GM12878 (cell line): ENCODE data around the gene CES3. TPM values are rescaled to one million over a fixed set of nuclear protein-coding genes. Genes with fewer than 3 reads are reported as not detected.
"Not testable (repeated sequence)": the region's sequence is repeated elsewhere in the genome, so short reads cannot be mapped to it uniquely, and the experiment has no call there.

ENCODE experiments used
- ATAC-seq: fragments of 200-7000 bp; cut with Tn5 transposase; 3 replicates; pipeline ENCODE4 v1.9.1; 2020; ENCODE audit warnings: mild to moderate bottlenecking, moderate library complexity
- BruUV-seq: library from RNA; stranded (reverse); fragments of 400-500 nt; replicated peaks from 2 replicates; lab custom pipeline; 2021; lab: Mats Ljungman, UMichigan
- CTCF ChIA-PET: fragments of 300-600 bp; sonication (Branson Sonifier 250); formaldehyde crosslinking; extraction: SDS; loops from one replicate; lab custom pipeline; 2021; ENCODE audit warnings: inconsistent platforms; lab: Yijun Ruan, JAX
- POLR2A ChIA-PET: fragments of 350-600 bp; formaldehyde crosslinking; extraction: SDS; loops from one replicate; lab custom pipeline; 2021; ENCODE audit warnings: inconsistent platforms; lab: Charles Lee
- RAD21 ChIA-PET: fragments of 300-600 bp; sonication (Branson Sonifier 250); formaldehyde crosslinking; loops from one replicate; lab custom pipeline; 2023; ENCODE audit warnings: antibody characterized with exemption; ENCODE audit not compliant: unreplicated experiment; lab: Charles Lee
- SMC1A ChIA-PET: fragments of 300-600 bp; sonication (Branson Sonifier 250); formaldehyde crosslinking; loops from one replicate; lab custom pipeline; 2023; ENCODE audit not compliant: unreplicated experiment, uncharacterized antibody; lab: Charles Lee
- DNase-seq: peaks from one replicate; pipeline ENCODE4 v3.0.0-alpha.2; 2011; ENCODE audit warnings: low read depth, low spot score
- FAIRE-seq: peaks from 3 replicates; lab custom pipeline; 2011; peaks lifted over from hg19 to GRCh38; lab: Jason Lieb, UNC
- H2AFZ ChIP-seq: 2 replicates; pipeline ENCODE4 v1.6.0; 2011; ENCODE audit warnings: low read depth, low read length, control low read depth; ENCODE audit not compliant: control insufficient read depth
- H3K27ac ChIP-seq: 2 replicates; pipeline ENCODE4 v1.5.1; 2011; ENCODE audit warnings: control low read depth; ENCODE audit not compliant: control insufficient read depth, insufficient read depth
- H3K27me3 ChIP-seq, 2 experiments: replicated peaks in 1 of 2; 2 replicates each; pipeline versions ENCODE4 v1.6.0 to v1.6.1; 2011; ENCODE audit warnings: low read length in 1 of 2; ENCODE audit not compliant: control insufficient read depth in 2 of 2, insufficient read depth in 2 of 2
- H3K36me3 ChIP-seq, 2 experiments: 2 replicates each; pipeline ENCODE4 v1.5.1; 2011; ENCODE audit warnings: low read length in 1 of 2; ENCODE audit not compliant: control insufficient read depth in 2 of 2, insufficient read depth in 2 of 2
- H3K4me1 ChIP-seq: 2 replicates; pipeline ENCODE4 v1.6.1; 2011; ENCODE audit warnings: mild to moderate bottlenecking, low read length, moderate library complexity, mixed read lengths; ENCODE audit not compliant: control insufficient read depth, insufficient read depth
- H3K4me2 ChIP-seq: 2 replicates; pipeline ENCODE4 v1.6.0; 2011; ENCODE audit warnings: control low read depth; ENCODE audit not compliant: control insufficient read depth, insufficient read depth
- H3K4me3 ChIP-seq: fragments of 200-600 bp; sonication (generic); 2 replicates; pipeline ENCODE4 v1.5.1; 2016
- H3K79me2 ChIP-seq: 2 replicates; pipeline ENCODE4 v1.6.0; 2011; ENCODE audit warnings: low read length; ENCODE audit not compliant: control insufficient read depth, insufficient read depth
- H3K9ac ChIP-seq: 2 replicates; pipeline ENCODE4 v1.8.0; 2011; ENCODE audit warnings: low read length, control low read depth, mixed read lengths; ENCODE audit not compliant: control insufficient read depth, insufficient read depth
- H3K9me3 ChIP-seq: replicated peaks from 3 replicates; pipeline ENCODE4 v1.5.1; 2011; ENCODE audit warnings: mild to moderate bottlenecking, low read length; ENCODE audit not compliant: control insufficient read depth, insufficient read depth
- H4K20me1 ChIP-seq: 2 replicates; pipeline ENCODE4 v1.6.0; 2011; ENCODE audit not compliant: control insufficient read depth, insufficient read depth
- CBX3 ChIP-seq: fragments of 200-600 bp; sonication (generic); IDR thresholded peaks from 2 replicates; pipeline ENCODE4 v1.6.1; 2016; ENCODE audit warnings: low read depth, borderline replicate concordance
- FOXM1 ChIP-seq: IDR thresholded peaks from 2 replicates; pipeline ENCODE4 v1.6.1; 2012; ENCODE audit warnings: low read depth, mild to moderate bottlenecking, inconsistent platforms, low read length, moderate library complexity
- RAD21 ChIP-seq: IDR thresholded peaks from 2 replicates; pipeline ENCODE4 v1.6.1; 2011; ENCODE audit warnings: mild to moderate bottlenecking, low read depth, low read length, moderate library complexity; ENCODE audit not compliant: insufficient read depth
- SMARCA5 ChIP-seq: fragments of 450-650 bp; IDR thresholded peaks from 2 replicates; pipeline ENCODE4 v1.6.1; 2017; ENCODE audit warnings: mild to moderate bottlenecking
- SMC3 ChIP-seq: IDR thresholded peaks from 2 replicates; pipeline ENCODE4 v1.6.1; 2011; ENCODE audit warnings: low read length, improper control_type of control experiment, borderline replicate concordance
- WGBS: methylation state at CpG from one replicate; pipeline ENCODE4 v1.1.6; 2016; ENCODE audit warnings: low lambda C conversion rate; ENCODE audit not compliant: insufficient replicate concordance, insufficient coverage; ENCODE audit errors: missing lambda C conversion rate; 5-methylcytosine and 5-hydroxymethylcytosine counted together
- in situ Hi-C: fragments of 300-500 bp; cut with MboI; formaldehyde crosslinking; loops from 9 replicates; pipeline ENCODE4 v1.14.3; 2018; ENCODE audit warnings: mixed read lengths
- intact Hi-C: fragments of 100-400 bp; cut with micrococcal nuclease; formaldehyde crosslinking; loops from one replicate; pipeline ENCODE4 v1.14.2; 2022; ENCODE audit not compliant: unreplicated experiment
- polyA plus RNA-seq, 11 experiments: library from polyadenylated mRNA; depleted of rRNA in 4 of 11; unstranded in 6 of 11; stranded (reverse) in 5 of 11; fragments of >200 nt; fragmentation: Nextera tagmentation in 4 of 11; fragmentation: Illumina TruSeq in 1 of 11; extraction: Ambion mirVana in 4 of 11; extraction: Trizol in 1 of 11; gene quantifications; 1 replicate in 1 of 11; 2 replicates in 10 of 11; pipeline versions ENCODE4 v1.2.1 to v1.2.3, GENCODE V29; 2011 to 2016; ENCODE audit warnings: inconsistent platforms in 2 of 11, missing spikeins in 2 of 11, low read depth in 1 of 11
- total RNA-seq, 4 experiments: library from RNA; depleted of rRNA in 3 of 4; stranded (reverse); fragments of >200 nt in 3 of 4; fragmentation: Illumina TruSeq in 1 of 4; extraction: Trizol in 1 of 4; gene quantifications; 2 replicates each; pipeline versions ENCODE4 v1.2.1 to v1.2.3, GENCODE V29; 2013 to 2021
- TF ChIP-seq, protein P1 (sequence below): IDR thresholded peaks from 2 replicates; pipeline ENCODE4 v1.6.1; 2011; ENCODE audit warnings: borderline replicate concordance, low read depth, mild to moderate bottlenecking, moderate library complexity, low read length; ENCODE audit not compliant: insufficient read depth, poor library complexity, severe bottlenecking
- TF ChIP-seq, protein P2 (sequence below), 3 experiments: IDR thresholded peaks in 2 of 3; conservative IDR thresholded peaks in 1 of 3; 2 replicates each; pipeline ENCODE4 v1.5.1; 2011; ENCODE audit warnings: low read depth in 3 of 3, low read length in 3 of 3, mild to moderate bottlenecking in 3 of 3, control low read depth in 2 of 3, moderate library complexity in 2 of 3, inconsistent platforms in 1 of 3, mixed read lengths in 1 of 3; ENCODE audit not compliant: control insufficient read depth in 2 of 3, insufficient read depth in 1 of 3; ENCODE audit errors: extremely low read depth in 1 of 3

Gene CES3
- total and polyA plus RNA-seq, 10 of the 15 experiments (the other 5 are each of a cell fraction or from before 2014, with no cell fraction given) = 0.09 to 3.1 (median 0.76) TPM

DNA sequence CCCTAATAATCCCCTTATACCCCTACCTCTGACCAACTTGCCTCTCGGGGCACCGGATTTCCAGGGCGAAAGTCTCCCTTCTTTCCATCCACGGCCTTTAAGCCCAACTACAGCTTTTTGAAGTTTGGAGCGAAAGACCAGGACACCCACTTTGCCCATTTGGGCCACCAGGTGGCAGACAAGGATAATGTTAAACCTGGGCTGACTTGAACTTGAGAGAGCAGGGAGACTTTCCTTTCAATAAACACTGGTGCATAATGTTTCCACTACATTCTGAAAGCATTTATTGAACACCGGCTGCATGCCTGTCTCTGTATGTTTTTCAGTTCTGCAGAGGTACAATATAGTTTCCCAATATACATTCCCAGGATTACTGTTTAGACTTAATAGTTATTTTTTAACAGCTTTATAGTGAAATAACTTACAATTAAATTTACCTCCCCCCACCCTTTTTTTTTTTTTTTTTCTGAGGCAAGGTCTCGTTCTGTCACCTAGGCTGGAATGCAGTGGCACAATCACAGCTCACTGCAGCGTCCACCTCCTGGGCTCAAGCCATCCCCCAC, 6.9 kb upstream of the CES3 start:
- Histone ChIP-seq H3K79me2 (no peaks in the 10 kb centered on the region), H3K9ac (no peak overlapping the region), H3K4me1 (peaks cover 9% of the 10 kb centered on the region), H3K27ac (no peak overlapping the region), H2AFZ (peak overlapping the region; percentile 62; the same call in 1 of the 2 replicates), H3K4me3 (no peak overlapping the region), H3K9me3 (no peaks in the 10 kb centered on the region), H3K4me2 (no peak overlapping the region), H3K27me3 (no peaks in the 10 kb centered on the region), H4K20me1 (no peaks in the 10 kb centered on the region), H3K36me3 (no peaks in the 10 kb centered on the region)
- WGBS = 10% methylated on average over 7 of the region's 8 CpGs
- in situ Hi-C loops = no loop called here
- SMC1A ChIA-PET = interaction anchor here (0.6 to 1.7 kb wide), 7 partner anchors 21 to 234 kb away, joined by 3 to 7 read pairs (median 3); no protein-coding TSS in a partner anchor
- intact Hi-C loops = loop anchor here (1.0 to 10.0 kb wide), 3 partner anchors 23 to 231 kb away; no protein-coding TSS in a partner anchor
- FAIRE-seq (peak; percentile 97), DNase-seq (peak; percentile 45), ATAC-seq (peak; percentile 82)
- CTCF ChIA-PET = interaction anchor here (0.6 to 2.8 kb wide), 31 partner anchors 11 to 445 kb away, joined by 3 to 14 read pairs (median 4); partner anchors contain the start of genes EXOC3L1, FBXL8 and TRADD
- RAD21 ChIA-PET = interaction anchor here (0.6 to 1.4 kb wide), 5 partner anchors 21 to 313 kb away, joined by 4 to 9 read pairs (median 5); no protein-coding TSS in a partner anchor
- BruUV-seq = no TSS peak
- POLR2A ChIA-PET = interaction anchor here (0.6 to 0.9 kb wide), 3 partner anchors 76 to 517 kb away, joined by 3 to 4 read pairs (median 4); no protein-coding TSS in a partner anchor
- peak; percentile 90 for TF ChIP-seq RAD21
- TF ChIP-seq, protein P1, sequence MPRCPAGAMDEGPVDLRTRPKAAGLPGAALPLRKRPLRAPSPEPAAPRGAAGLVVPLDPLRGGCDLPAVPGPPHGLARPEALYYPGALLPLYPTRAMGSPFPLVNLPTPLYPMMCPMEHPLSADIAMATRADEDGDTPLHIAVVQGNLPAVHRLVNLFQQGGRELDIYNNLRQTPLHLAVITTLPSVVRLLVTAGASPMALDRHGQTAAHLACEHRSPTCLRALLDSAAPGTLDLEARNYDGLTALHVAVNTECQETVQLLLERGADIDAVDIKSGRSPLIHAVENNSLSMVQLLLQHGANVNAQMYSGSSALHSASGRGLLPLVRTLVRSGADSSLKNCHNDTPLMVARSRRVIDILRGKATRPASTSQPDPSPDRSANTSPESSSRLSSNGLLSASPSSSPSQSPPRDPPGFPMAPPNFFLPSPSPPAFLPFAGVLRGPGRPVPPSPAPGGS = no peak
- TF ChIP-seq SMARCA5 = peak; percentile 50
- TF ChIP-seq, protein P2, sequence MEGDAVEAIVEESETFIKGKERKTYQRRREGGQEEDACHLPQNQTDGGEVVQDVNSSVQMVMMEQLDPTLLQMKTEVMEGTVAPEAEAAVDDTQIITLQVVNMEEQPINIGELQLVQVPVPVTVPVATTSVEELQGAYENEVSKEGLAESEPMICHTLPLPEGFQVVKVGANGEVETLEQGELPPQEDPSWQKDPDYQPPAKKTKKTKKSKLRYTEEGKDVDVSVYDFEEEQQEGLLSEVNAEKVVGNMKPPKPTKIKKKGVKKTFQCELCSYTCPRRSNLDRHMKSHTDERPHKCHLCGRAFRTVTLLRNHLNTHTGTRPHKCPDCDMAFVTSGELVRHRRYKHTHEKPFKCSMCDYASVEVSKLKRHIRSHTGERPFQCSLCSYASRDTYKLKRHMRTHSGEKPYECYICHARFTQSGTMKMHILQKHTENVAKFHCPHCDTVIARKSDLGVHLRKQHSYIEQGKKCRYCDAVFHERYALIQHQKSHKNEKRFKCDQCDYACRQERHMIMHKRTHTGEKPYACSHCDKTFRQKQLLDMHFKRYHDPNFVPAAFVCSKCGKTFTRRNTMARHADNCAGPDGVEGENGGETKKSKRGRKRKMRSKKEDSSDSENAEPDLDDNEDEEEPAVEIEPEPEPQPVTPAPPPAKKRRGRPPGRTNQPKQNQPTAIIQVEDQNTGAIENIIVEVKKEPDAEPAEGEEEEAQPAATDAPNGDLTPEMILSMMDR (IDR thresholded peaks at IDR 0.05 in 2 of 3, conservative IDR thresholded peaks at IDR 0.05 in 1 of 3; ENCODE audit: control insufficient read depth in 2 of 3, extremely low read depth in 1 of 3, insufficient read depth in 1 of 3, low read depth in 3 of 3, low read length in 3 of 3) = peak; percentile 76 to 92 (median 90)
- TF ChIP-seq SMC3 = peak; percentile 74
- peak; percentile 24; the same call in 1 of the 2 replicates for TF ChIP-seq FOXM1
- TF ChIP-seq CBX3 = no peak

DNA sequence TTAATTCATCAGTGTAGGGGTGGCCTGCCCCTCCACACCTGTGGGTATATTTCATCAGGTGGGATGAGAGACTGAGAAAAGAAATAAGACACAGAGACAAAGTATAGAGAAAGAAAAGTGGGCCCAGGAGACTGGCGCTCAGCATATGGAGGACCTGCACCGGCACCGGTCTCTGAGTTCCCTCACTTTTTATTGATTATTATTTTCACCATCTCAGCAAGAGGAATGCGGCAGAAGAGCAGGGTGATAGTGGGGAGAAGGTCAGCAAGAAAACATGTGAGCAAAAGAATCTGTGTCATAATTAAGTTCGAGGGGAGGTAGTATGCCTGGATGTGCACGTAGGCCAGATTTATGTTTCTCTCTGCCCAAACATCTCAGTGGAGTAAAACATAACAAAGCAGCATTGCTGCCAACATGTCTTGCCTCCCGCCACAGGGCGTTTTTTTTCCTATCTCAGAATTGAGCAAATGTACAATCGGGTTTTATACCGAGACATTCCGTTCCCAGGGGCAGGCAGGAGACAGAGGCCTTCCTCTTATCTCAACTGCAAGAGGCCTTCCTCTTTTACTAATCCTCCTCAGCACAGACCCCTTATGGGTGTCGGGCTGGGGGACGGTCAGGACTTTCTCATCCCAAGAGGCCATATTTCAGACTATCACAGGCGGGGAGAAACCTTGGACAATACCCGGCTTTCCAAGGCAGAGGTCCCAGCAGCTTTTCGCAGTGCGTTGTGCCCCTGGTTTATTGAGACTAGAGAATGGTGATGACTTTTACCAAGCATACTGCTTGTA, 5.5 kb upstream of the CES3 start:
- ATAC-seq, POLR2A ChIA-PET: not testable (repeated sequence)

More for the DNA sequence above, 5.5 kb upstream of the CES3 start:
- H4K20me1 ChIP-seq, H3K4me3 ChIP-seq, DNase-seq, H3K36me3 ChIP-seq, H3K9ac ChIP-seq, in situ Hi-C loops, H2AFZ ChIP-seq, SMC1A ChIA-PET, H3K4me2 ChIP-seq, H3K4me1 ChIP-seq, RAD21 ChIA-PET, H3K27me3 ChIP-seq, H3K9me3 ChIP-seq, FAIRE-seq, H3K27ac ChIP-seq, BruUV-seq, H3K79me2 ChIP-seq: not testable (repeated sequence)
- WGBS = 82% methylated on average over 17 of the region's 17 CpGs
- CTCF ChIA-PET = interaction anchor here (1.3 to 1.4 kb wide), 3 partner anchors 60 to 215 kb away, joined by 3 to 4 read pairs (median 3); partner anchors contain the start of gene NOL3
- intact Hi-C loops = loop anchor here (10.0 kb wide), 1 partner anchor 59 kb away; no protein-coding TSS in a partner anchor
